ENCODE data around the gene PAX1.

The PAX1 gene

DNA sequence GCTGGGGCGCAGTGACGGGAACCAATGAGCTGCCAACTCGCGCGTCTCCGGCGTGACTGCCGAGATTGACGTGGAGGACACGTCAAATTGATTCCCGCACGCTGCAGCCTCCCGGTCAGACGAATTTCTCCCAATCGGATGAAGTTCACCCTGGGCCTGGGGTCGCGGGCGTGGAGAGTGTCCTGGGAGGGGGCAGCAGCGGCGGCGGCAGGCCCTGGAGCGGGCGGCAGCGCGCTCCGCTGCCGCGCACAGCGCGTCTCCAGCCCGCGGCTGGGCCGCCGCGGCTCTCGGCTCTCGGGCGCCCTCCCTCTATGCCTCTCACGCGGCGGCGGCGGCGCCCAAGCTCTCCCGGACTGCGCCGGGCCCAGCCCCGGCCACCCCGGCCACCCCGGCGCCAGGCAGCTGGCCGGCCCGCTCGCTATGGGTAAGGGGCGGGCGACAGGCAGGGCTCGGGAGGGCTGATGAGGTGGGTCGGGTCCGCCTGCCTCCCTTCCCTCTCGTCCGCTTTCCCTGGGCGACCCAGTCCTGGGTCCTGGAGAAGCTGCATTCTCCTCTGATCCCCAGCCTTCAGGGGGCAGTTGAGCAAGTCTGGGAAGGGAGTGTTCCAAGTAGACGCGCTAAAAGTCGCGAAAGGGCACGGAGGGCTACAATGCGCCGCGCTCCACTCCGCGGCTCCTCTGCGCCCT, at the start of gene PAX1:
Gene PAX1, plus strand, starts transcription at position 90 of the 686 bp plus-strand sequence. Its CDS starts 49 bp downstream, at position 139.
- DNase-seq (ENCODE audit: low read depth), result peak; percentile 16

DNA sequence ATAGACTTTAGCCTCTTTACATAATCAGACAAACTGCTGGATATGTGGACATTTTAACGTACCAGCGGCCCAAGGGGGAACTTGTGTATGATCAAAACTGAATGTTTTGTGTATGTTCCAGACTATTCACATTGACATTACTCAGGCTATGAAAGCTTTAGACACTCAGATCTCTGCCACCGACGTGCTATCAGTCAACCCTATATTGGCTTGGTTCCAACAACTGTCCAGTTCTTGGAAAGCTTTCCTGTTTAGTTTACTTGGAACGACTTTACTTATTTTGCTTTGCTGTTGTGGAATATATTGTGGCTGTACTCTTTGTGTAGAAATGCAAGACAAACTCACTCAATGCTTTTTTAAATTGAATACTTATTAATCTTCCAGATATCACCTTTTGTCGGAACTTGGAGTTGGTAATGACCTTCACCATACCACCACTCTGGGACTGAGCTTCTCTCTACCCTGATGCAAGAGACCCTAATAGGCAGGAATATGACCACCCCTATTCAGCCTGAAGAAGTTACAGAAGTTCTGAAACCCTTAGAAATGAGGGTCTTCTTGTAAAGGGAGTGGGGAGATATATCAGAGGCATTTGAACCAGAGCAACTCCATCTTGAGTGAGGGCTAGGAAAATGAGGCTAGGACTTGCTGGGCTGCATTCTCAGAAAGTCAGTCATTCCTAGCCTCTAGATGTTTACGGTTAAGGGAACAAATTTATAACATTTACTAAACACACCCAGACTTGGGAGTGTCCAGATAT, 49.0 kb upstream of the PAX1 start:
- DNase-seq (ENCODE audit: low read depth), result no peak

DNA sequence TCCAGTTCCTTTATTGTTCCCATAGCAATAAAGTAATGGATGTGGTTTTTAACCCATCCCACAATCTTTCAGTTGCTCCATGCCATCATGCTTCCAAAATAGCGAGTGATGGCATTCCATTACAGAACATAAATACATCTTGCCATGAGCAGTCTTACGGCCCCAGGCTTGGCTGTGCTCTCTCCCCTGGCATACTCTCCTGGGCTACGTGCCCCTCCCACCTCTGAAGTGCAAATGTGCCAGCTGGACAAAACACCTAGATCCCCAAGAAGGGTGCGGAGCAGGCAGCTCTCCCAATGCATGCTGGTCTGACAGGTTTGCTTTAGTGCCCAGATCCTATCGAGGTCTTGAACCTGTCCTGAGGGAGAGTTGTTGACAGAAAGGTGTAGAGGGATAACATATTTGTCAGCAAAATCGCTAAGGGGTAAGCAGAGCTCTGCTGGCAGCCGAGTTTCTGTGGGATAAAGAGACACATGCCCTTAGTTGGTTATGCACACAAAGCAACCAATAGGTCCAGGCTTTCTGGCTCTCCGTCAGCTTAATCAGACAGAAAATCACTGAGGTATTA, 43.9 kb upstream of the PAX1 start:
- DNase-seq (ENCODE audit: low read depth), result no peak

DNA sequence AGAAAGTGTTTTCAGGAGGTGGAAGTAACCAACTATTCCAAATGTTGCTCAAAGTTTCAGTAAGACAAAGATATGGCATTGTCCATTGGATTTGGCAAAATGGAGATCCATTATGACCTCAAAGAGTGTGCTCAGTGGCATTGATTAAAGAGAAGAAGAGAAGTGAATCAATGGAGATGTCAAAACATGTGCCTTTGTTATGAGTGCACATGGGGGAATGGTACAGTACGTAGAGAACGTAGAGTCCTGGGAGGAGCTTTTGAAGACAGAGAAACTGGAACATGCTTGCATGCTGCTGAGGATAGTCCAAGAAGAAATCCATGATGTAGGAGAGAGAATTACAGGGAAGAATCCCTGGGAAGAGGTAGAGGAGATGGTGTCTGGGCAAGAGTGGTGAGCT, 42.0 kb upstream of the PAX1 start:
- no peak for DNase-seq (ENCODE audit: low read depth)

DNA sequence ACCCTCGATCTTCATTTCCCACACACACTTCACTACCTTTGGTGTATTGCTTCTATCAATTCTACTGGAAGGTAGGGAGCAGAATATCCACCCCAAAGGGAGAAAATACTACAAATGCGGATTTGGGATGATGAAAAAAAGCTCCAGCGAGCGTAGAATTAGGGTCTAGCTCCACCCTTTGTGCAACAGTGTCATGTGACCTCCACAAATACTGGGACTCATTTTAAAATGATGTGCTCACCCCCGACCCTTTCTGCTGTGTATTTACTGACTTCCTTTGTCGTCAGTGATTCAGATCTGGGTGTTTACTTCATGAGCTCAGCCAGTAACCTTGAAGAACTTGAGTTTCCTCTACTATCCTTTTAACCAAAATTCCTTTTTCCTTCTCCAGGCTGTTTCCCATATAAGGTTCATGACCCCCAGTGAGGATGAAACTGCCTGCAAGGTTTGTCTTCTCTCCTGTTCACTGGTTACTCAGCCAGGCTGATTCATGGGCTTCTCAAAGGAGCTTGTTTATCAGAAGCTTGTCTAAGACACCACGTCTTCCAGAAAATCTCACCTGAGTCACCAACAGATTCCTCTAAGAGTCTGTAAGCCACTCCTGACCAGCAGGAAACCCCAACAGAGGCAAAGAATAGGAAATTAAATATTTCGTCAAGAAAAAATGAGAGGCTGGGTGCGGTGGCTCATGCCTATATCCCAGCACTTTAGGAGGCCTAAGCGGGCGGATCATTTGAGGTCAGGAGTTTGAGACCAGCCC, 39.6 kb upstream of the PAX1 start:
- DNase-seq (ENCODE audit: low read depth), result no peak

DNA sequence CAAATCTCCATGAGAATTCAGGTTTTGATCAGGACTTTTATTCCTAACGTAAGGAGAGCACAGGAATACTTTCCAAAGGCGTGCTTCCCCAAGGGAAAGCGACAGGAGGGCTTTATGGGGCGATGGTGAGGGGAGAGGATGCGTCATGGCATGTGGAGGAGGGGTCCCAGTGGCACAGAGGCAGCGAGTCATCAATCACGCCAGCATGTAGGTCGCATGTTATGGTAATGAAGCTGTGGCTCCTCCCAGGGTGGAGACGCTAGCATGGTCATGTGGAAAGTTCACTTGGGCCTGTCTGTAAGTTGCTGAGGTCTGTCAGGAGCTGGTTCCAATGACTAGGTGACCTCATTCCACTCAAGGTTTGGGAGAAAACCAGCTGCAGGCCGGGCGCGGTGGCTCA, 35.3 kb upstream of the PAX1 start:
- DNase-seq (ENCODE audit: low read depth), result no peak

DNA sequence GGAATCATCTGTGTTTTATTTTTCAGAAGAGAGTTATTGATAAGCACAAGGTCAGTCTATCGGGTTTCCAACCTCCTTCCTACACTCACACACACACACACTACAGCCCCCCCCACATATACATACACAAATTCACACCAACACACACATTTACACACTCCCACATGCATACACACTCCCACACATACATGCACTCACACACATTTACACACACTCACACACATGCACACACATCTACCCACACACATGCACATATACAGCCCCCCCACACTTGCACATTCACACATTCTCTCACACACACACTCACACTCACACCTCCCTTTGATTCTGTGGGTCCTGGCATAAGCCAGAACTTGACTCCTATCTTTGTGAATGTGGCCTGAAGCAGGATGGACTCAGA, 34.5 kb upstream of the PAX1 start:
- no peak for DNase-seq (ENCODE audit: low read depth)

DNA sequence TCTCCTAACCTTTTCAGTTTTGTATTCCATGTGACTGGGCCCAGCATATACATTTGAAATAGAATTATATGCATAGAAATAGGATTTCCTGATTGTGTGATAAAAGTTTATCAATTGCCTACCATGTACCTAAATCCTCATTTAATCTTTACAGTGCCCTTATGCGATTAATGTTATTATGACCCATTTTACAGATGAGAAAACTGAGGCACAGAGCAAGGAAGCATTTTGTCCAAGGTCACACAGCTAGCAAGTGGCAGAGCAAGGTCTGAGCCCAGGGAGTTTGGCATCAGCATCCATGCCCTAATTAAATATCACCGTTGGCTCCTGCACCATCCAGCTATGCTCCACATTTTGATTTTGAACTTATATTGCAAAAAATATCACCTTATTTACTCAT, 28.2 kb upstream of the PAX1 start:
- DNase-seq (ENCODE audit: low read depth), result no peak

DNA sequence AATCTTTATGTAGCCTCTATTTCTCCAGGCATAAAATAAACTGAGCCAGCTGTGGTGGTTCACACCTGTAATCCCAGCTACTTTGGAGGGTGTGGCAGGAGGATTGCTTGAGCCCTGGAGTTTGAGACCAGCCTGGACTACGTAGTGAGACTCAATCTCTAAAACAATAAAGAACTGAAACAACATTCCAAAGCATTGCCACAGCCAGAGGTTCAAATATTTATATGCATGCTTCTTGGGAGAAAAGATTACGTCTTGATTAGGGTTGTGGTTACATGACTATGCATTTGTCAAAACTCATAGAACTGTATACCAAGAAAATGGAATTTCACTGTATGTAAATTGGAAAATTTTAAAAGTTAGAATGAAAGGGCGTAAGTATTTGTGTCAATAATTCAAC, 27.7 kb upstream of the PAX1 start:
- DNase-seq (ENCODE audit: low read depth), result no peak

DNA sequence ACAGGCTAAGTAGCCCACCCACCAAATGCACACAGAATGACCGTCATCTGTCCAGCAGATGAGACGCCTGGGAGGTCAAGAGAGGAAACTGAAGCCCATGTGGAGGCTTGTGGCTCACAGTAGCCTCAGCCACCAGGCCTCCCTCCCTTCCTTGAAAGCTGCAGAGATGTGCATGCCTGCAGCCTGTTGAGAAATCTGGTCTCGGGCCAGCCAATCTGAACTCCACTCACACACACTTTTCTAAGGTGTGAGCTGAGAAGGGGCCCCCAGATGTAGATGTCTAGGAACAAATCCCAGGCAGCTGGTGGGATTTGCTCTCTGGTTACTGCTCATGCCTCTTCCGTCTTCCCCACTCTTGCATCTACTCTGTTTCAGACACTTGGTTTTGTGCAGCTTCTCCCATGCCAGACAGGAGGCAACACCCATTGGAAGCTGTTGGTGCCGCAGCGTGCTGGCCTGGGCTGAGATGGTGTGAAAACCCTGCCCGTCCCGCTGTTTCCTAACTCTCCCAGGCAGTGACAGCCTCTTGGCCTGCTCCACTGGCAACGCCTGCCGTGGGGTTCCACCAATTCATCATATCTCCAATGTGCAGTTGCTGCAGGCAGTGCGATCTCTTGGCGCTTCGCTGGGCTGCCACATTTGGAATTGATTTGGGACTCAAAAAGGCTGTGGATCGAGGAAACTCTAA, 24.1 kb upstream of the PAX1 start:
- no peak for DNase-seq (ENCODE audit: low read depth)

DNA sequence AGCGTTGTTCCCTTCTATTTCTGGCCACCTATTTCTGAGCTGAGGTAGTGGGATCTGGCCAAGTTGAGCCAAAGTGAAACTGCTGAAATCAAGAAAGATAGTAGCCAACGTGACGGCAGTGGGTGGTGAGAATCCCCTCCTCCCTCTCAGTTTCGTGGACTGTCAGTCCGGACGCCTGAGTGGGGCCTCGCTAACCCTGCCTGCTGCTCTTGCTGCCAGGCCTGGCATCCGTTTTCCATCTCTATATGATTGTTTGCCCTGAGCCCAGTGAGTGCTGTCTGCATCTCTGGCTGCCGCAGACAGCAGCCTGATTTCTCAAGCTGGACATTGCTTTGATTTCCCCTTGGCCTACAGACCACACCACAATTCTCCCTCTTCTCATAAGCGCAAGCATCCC, 23.5 kb upstream of the PAX1 start:
- DNase-seq (ENCODE audit: low read depth), result no peak

DNA sequence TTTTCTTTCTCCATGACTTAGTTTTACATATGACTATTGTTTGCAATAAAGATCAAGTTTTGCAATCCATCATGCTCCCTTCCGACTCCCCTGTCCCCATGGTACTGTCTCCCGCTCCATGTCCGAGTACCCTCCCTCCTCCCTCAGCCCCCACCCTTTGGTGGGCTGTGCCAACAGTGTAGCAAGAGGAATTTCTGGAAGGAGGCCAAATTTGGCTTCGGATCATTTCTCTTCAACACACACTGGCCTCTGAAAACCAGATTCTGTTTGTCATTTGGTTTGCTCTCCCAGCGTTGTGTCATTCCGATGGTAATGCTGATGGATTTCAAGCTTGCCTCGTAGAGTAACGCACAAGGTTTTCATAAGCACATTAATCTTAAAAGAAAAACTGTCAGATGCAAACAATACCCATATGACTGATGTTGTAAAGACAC, 22.9 kb upstream of the PAX1 start:
- no peak for DNase-seq (ENCODE audit: low read depth)

DNA sequence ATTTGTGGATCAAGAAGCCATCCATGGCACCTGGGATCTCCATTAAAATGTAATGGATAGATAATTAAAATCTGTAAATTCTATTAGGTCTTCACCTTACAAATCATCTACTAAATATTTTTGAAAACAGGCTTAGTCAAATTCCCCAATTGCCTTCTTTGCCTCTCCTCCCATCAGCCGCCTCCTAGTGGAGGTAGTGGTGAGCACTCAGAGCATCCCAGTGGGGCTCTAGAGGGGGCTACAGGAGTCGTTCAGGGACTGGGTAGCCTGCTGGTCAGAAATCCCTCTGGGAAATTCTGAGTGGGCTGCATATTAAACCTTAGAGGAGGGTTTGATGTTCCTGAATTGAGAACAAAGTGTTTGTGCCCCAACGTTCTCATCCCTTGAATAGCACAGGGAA, 20.8 kb upstream of the PAX1 start:
- DNase-seq (ENCODE audit: low read depth), result no peak

DNA sequence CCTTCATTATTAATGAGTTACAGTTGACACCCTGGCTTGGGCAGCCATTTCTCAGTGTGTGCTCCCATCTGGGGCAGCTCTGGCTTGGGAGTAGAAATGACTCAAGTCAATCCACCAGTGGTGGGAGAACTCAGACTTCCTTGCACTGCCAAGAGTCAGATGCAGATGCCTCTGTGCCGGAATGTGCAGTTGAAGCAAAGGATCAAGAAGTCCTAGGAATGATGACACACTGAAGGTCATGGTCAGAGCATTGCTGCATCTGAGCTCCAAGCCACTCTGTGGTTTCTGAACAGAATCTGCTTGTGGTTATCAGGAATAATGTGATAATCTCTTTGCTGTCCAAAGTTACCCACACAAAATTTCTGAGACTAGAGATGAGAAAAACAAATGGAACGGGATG, 19.5 kb upstream of the PAX1 start:
- no peak for DNase-seq (ENCODE audit: low read depth)

DNA sequence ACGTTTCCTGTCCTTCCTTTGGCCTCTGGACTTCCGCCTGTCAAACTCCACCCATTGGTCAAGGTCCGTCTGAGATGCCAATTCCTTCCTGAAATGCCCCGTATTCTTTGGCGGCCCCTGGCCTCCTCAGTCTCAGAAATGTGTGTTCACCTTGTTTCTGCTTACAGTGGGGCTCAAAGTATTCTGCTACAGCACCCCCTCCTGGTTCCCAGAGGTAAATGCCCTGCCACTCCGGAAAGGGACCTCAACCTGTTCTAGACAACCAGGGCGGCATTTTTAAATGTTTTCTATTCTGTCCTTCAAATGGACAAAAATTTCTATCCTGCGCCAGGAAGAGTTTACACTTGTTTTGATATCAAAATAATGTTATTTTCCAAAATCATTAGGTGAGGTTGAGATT, 12.1 kb upstream of the PAX1 start:
- no peak for DNase-seq (ENCODE audit: low read depth)

DNA sequence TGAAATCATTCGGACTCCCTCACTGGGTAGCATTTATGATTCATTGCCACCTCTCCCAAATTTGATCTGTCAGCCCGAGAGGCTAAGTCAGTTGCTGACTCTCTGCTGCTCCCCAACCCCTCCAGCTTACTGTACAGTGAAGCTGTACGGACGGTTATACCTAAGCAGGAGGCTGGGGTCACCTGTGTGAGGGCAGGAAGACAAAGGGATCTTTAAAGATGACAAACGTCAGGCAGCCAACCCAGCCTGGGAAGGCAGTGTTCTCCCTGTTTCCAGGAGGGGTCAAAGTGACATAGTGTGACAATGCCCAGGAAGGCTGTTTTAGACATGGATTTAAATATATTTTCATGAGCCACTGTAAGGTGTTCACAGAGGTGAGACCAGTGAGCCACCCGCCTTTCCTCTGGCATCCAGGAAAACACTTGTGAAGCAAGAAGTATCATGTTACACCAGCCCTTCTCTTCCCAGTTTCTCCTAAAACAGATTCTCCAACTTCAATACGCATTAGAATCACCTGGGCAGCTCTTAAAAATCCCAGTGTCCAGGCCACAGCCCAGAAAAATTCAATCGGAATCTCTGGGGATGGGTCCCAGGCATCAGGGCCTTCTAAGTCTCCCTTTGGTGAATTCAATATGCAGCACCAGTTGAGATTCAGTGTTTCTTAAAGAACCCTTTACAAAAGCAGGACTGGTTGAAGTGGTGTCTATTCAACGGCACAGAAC, 6.8 kb upstream of the PAX1 start:
- DNase-seq (ENCODE audit: low read depth), result no peak

DNA sequence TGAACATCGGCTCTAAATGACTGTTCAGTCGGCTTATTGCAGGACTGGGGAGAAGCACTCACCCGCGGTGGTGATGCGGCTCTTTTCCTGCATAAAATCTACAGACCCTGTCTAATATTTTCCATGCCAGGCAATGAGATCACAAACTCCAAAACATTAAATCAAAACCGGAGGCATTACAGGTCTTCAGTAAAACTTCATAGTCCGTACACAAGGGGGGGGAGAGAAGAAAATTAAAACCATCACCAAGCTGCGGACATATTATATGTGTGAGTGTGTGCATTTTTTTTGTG, 6.3 kb upstream of the PAX1 start:
- no peak for DNase-seq (ENCODE audit: low read depth)

DNA sequence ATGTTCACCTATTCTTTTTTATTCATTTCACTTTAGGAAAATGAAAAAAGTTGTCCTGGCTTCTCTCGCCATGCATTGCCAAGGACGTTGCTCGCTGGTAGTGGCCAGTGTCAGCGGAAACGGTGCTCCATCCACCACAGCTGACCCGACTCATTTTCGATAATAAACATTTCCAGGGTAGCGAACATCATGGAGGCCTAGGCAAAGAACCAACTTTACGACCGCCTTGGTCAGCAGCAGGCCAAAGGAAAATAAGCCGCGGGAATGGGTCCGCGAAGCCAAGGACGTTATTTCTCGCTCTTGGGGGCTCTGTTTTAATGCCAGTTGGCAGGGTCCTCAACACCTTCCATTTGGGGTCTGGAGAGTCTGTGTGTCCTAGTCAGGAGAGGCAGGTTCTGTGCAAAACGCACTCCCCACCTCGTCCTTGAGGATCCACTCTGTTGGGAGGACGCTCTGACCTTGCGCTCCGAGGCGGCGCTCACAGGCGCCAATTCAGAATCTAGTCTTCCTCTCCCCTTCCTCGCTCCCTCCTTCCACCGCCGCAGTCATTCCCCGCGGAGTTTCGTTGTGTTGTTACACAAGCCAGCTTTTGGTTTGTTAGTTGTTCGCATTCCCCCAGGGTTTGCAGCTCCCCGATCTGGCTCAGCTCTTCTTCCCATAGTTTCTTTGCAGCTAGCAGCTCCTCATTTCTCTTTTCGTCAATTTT, 4.1 kb upstream of the PAX1 start:
- no peak for DNase-seq (ENCODE audit: low read depth)

DNA sequence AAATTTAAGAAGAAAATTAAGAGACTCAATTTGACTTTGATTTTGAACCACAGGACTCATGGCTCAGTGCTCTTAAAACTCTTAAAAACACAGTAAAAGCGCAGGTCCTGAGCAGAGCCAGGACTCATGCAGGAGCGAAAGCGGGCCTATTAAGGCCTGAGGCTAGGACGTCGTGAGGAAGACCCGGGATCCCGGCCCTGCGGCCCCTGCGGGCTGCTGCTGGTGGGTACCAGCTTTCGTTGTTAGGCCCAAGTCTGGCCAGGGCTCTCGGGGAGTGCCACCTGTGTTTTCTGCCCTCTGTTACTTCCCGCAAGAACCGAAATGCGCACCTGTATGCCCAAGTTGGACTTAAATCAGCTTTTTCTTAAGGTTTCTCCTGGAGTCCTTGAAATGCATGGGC, 3.4 kb upstream of the PAX1 start:
- DNase-seq (ENCODE audit: low read depth), result no peak

DNA sequence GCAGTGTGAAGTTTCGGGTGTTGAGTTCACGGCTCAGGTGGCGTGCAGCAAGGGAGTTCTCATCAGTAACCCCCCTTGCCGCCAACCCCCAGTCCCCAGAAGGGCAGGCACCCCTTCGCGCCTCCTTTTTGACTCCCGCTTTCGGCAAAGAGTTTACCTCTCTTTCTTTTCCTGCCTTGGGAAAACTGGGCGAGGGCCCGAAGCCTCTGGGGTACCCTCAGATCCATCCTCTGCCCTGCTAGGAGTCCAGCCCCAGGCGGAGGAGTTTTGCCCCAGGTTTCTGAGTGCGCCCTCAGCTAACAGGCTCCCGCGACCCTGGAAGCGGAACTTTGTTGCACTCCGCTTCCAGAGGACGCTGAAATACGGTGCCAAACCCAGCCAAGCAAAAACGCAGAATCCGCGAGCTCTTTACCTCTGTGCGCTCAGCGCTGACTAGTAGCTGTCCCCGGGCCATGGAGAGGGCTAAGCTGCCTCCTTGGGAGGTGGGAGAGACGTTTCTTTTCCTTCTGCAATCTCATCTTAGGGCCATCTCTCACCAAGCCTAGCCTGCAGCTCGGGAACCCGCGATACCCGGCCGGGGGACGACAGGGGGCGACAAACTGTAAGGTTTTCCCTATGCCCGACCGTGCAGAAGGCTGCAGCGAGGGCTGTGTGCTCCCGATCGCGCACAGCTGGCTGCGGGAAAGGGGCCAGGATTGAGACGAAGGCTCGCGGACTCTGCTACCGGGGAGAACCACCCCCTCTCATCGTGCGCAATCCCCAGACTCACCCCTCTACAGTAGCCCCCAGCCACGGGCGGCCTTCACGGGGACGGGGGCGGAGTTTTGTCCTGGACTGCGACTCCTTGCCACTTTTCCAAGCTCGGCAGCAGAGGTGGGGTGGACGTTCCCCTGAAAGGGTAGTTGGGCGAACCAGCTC, 2.7 kb upstream of the PAX1 start:
- DNase-seq (ENCODE audit: low read depth), result peak; percentile 12

Measured in iris pigment epithelial cell (primary cell).